ENCODE measurements around the gene L3HYPDH.

Gene L3HYPDH

DNA sequence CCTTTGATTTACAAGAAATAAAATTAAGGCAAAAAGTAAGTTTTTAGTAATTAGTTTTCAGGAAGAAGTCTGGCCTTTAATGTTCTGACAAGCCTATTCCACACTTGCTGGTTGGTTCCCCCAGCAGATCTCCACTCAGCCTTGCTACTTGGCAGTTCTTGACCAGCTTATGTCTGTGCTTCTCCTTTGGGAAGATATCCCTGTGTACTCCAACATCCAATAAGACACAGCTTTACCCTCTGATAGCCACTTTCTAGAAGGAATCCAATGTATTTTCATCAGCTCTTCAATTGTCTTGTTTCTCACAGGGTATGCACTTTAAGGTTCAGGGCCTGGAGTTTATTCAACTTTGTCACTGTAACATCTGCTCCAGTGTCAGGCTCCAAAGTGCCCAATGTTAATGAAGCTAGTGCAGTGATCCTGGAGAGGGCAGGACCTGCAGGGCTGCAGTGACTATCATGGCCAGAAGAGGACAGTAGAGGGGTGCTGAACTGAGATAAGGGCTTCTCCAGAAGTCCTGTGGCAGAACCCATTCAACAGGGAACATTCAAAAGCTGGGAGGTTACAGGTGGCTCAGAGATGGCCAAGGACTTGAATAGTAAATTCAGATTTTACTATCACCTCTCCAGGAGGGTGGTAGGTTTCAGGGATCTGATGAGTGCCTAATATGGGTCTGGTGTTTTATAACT lies 23.0 kb upstream of the L3HYPDH start:
- H3K36me3 ChIP-seq (ENCODE audit: control insufficient read depth in 1 of 2, insufficient read depth in 2 of 2, low read length in 2 of 2) = peaks cover 3 to 7% of the 10 kb centered on the region in 2 donors
- no peak overlapping the region for H3K27ac ChIP-seq (ENCODE audit: low read depth, low read length)
- H3K9ac ChIP-seq (ENCODE audit: low read depth in 1 of 2, low read length in 2 of 2) = no peak overlapping the region
- H3K9me3 ChIP-seq (ENCODE audit: control insufficient read depth in 1 of 2, low read length in 2 of 2) = no peaks in the 10 kb centered on the region
- H3K4me3 ChIP-seq (ENCODE audit: low read depth in 1 of 2, low read length in 2 of 2) = no peak overlapping the region
- H3K27me3 ChIP-seq (ENCODE audit: control insufficient read depth in 1 of 2, insufficient read depth in 2 of 2, low read length in 2 of 2) = no peaks in the 10 kb centered on the region
- no peaks in the 10 kb centered on the region for H3K4me1 ChIP-seq (ENCODE audit: control insufficient read depth in 1 of 2, insufficient read depth in 2 of 2, low read length in 2 of 2)

GRCh38 chr14:59503256-59503655 lies 19.0 kb upstream of the L3HYPDH start:
- Histone ChIP-seq H3K27ac (ENCODE audit: low read depth, low read length) (no peak overlapping the region), H3K9me3 (ENCODE audit: control insufficient read depth in 1 of 2, low read length in 2 of 2) (no peaks in the 10 kb centered on the region), H3K36me3 (ENCODE audit: control insufficient read depth in 1 of 2, insufficient read depth in 2 of 2, low read length in 2 of 2) (peaks cover 9 to 18% of the 10 kb centered on the region in 2 donors), H3K4me1 (ENCODE audit: control insufficient read depth in 1 of 2, insufficient read depth in 2 of 2, low read length in 2 of 2) (no peaks in the 10 kb centered on the region), H3K4me3 (ENCODE audit: low read depth in 1 of 2, low read length in 2 of 2) (no peak overlapping the region), H3K27me3 (ENCODE audit: control insufficient read depth in 1 of 2, insufficient read depth in 2 of 2, low read length in 2 of 2) (no peaks in the 10 kb centered on the region), H3K9ac (ENCODE audit: low read depth in 1 of 2, low read length in 2 of 2) (no peak overlapping the region)

- Histone ChIP-seq H3K27me3 (ENCODE audit: control insufficient read depth in 1 of 2, insufficient read depth in 2 of 2, low read length in 2 of 2) (no peaks in the 10 kb centered on the region), H3K9me3 (ENCODE audit: control insufficient read depth in 1 of 2, low read length in 2 of 2) (no peaks in the 10 kb centered on the region), H3K36me3 (ENCODE audit: control insufficient read depth in 1 of 2, insufficient read depth in 2 of 2, low read length in 2 of 2) (peaks cover 9 to 31% of the 10 kb centered on the region in 2 donors), H3K9ac (ENCODE audit: low read depth in 1 of 2, low read length in 2 of 2) (no peak overlapping the region), H3K4me3 (ENCODE audit: low read depth in 1 of 2, low read length in 2 of 2) (no peak overlapping the region), H3K27ac (ENCODE audit: low read depth, low read length) (no peak overlapping the region), H3K4me1 (ENCODE audit: control insufficient read depth in 1 of 2, insufficient read depth in 2 of 2, low read length in 2 of 2) (no peaks in the 10 kb centered on the region)
Observed at GRCh38 chr14:59500732-59501131, 16.5 kb upstream of the L3HYPDH start.

- H3K27me3 ChIP-seq (ENCODE audit: control insufficient read depth in 1 of 2, insufficient read depth in 2 of 2, low read length in 2 of 2) = no peaks in the 10 kb centered on the region
- H3K36me3 ChIP-seq (ENCODE audit: control insufficient read depth in 1 of 2, insufficient read depth in 2 of 2, low read length in 2 of 2) = peaks cover 22 to 56% of the 10 kb centered on the region in 2 donors
- no peak overlapping the region for H3K27ac ChIP-seq (ENCODE audit: low read depth, low read length)
- H3K9ac ChIP-seq (ENCODE audit: low read depth in 1 of 2, low read length in 2 of 2) = no peak overlapping the region
- no peaks in the 10 kb centered on the region for H3K9me3 ChIP-seq (ENCODE audit: control insufficient read depth in 1 of 2, low read length in 2 of 2)
- H3K4me3 ChIP-seq (ENCODE audit: low read depth in 1 of 2, low read length in 2 of 2) = no peak overlapping the region
- H3K4me1 ChIP-seq (ENCODE audit: control insufficient read depth in 1 of 2, insufficient read depth in 2 of 2, low read length in 2 of 2) = peaks cover 12 to 13% of the 10 kb centered on the region in 2 donors
Observed at GRCh38 chr14:59492384-59492783, 8.2 kb upstream of the L3HYPDH start.

GRCh38 chr14:59490756-59491155 lies 6.5 kb upstream of the L3HYPDH start:
- H3K27ac ChIP-seq (ENCODE audit: low read depth, low read length) = no peak overlapping the region
- peaks cover 15 to 20% of the 10 kb centered on the region in 2 donors for H3K4me1 ChIP-seq (ENCODE audit: control insufficient read depth in 1 of 2, insufficient read depth in 2 of 2, low read length in 2 of 2)
- peaks cover 22 to 45% of the 10 kb centered on the region in 2 donors for H3K36me3 ChIP-seq (ENCODE audit: control insufficient read depth in 1 of 2, insufficient read depth in 2 of 2, low read length in 2 of 2)
- no peaks in the 10 kb centered on the region for H3K27me3 ChIP-seq (ENCODE audit: control insufficient read depth in 1 of 2, insufficient read depth in 2 of 2, low read length in 2 of 2)
- H3K4me3 ChIP-seq (ENCODE audit: low read depth in 1 of 2, low read length in 2 of 2) = no peak overlapping the region
- no peaks in the 10 kb centered on the region for H3K9me3 ChIP-seq (ENCODE audit: control insufficient read depth in 1 of 2, low read length in 2 of 2)
- H3K9ac ChIP-seq (ENCODE audit: low read depth in 1 of 2, low read length in 2 of 2) = no peak overlapping the region

- Histone ChIP-seq H3K4me1 (ENCODE audit: control insufficient read depth in 1 of 2, insufficient read depth in 2 of 2, low read length in 2 of 2) (peaks cover 49 to 50% of the 10 kb centered on the region in 2 donors), H3K27me3 (ENCODE audit: control insufficient read depth in 1 of 2, insufficient read depth in 2 of 2, low read length in 2 of 2) (no peaks in the 10 kb centered on the region), H3K9ac (ENCODE audit: low read depth in 1 of 2, low read length in 2 of 2) (peak overlapping the region; percentile 76 to 85), H3K9me3 (ENCODE audit: control insufficient read depth in 1 of 2, low read length in 2 of 2) (no peaks in the 10 kb centered on the region), H3K4me3 (ENCODE audit: low read depth in 1 of 2, low read length in 2 of 2) (peak overlapping the region; percentile 80 to 99), H3K36me3 (ENCODE audit: control insufficient read depth in 1 of 2, insufficient read depth in 2 of 2, low read length in 2 of 2) (peaks cover 4 to 10% of the 10 kb centered on the region in 2 donors), H3K27ac (ENCODE audit: low read depth, low read length) (peak overlapping the region; percentile 79)
Observed at GRCh38 chr14:59484639-59485175, 499 bp upstream of the L3HYPDH start.

- Histone ChIP-seq H3K4me1 (ENCODE audit: control insufficient read depth in 1 of 2, insufficient read depth in 2 of 2, low read length in 2 of 2) (peaks cover 39 to 40% of the 10 kb centered on the region in 2 donors), H3K9ac (ENCODE audit: low read depth in 1 of 2, low read length in 2 of 2) (peak overlapping the region; percentile 76 to 85), H3K27me3 (ENCODE audit: control insufficient read depth in 1 of 2, insufficient read depth in 2 of 2, low read length in 2 of 2) (no peaks in the 10 kb centered on the region), H3K36me3 (ENCODE audit: control insufficient read depth in 1 of 2, insufficient read depth in 2 of 2, low read length in 2 of 2) (no peaks in the 10 kb centered on the region), H3K4me3 (ENCODE audit: low read depth in 1 of 2, low read length in 2 of 2) (peak overlapping the region; percentile 80 to 99), H3K9me3 (ENCODE audit: control insufficient read depth in 1 of 2, low read length in 2 of 2) (no peaks in the 10 kb centered on the region), H3K27ac (ENCODE audit: low read depth, low read length) (peak overlapping the region; percentile 79)
Observed at GRCh38 chr14:59483363-59483762, 845 bp downstream of the L3HYPDH start.

- H3K9ac ChIP-seq (ENCODE audit: low read depth in 1 of 2, low read length in 2 of 2) = peak overlapping the region; percentile 76 to 85
- H3K4me1 ChIP-seq (ENCODE audit: control insufficient read depth in 1 of 2, insufficient read depth in 2 of 2, low read length in 2 of 2) = peaks cover 36 to 38% of the 10 kb centered on the region in 2 donors
- H3K4me3 ChIP-seq (ENCODE audit: low read depth in 1 of 2, low read length in 2 of 2) = peak overlapping the region; percentile 80 to 99
- peak overlapping the region; percentile 4 for H3K27ac ChIP-seq (ENCODE audit: low read depth, low read length)
- no peaks in the 10 kb centered on the region for H3K9me3 ChIP-seq (ENCODE audit: control insufficient read depth in 1 of 2, low read length in 2 of 2)
- no peaks in the 10 kb centered on the region for H3K36me3 ChIP-seq (ENCODE audit: control insufficient read depth in 1 of 2, insufficient read depth in 2 of 2, low read length in 2 of 2)
- no peaks in the 10 kb centered on the region for H3K27me3 ChIP-seq (ENCODE audit: control insufficient read depth in 1 of 2, insufficient read depth in 2 of 2, low read length in 2 of 2)
Observed at GRCh38 chr14:59482541-59483331, 1.5 kb downstream of the L3HYPDH start.

DNA sequence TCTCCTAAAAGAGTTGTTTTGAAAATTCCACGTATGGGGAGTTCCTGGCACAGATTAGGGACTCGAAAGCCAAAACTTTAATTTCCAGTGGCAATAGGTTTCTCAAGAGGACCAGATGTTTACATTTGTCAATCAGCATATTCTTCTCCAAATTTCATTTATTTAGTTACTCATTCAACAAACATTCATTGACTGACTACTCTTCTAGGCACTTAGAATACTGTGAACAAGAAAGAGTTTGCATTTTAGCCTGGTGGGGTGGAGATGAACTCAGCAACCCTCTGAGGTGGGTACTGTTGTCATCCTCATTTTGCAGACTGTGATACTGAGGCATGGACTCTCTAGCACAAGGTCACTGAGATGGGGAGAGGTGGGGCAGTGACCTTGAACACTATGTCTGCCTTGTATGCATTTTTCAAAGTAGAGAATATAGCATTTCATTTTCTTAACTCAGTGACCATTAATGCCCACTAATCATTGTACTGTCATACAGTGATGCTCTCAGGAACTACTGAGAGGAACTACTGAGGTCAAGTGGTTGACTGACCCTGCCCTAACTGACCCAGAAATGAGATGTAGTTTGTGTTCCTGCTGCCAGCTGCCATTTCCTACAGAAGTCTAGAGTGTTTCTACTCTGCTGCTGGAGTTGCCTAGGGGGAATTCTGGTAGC lies 2.2 kb downstream of the L3HYPDH start:
- Histone ChIP-seq H3K27me3 (ENCODE audit: control insufficient read depth in 1 of 2, insufficient read depth in 2 of 2, low read length in 2 of 2) (no peaks in the 10 kb centered on the region), H3K27ac (ENCODE audit: low read depth, low read length) (no peak overlapping the region), H3K36me3 (ENCODE audit: control insufficient read depth in 1 of 2, insufficient read depth in 2 of 2, low read length in 2 of 2) (no peaks in the 10 kb centered on the region), H3K9me3 (ENCODE audit: control insufficient read depth in 1 of 2, low read length in 2 of 2) (no peaks in the 10 kb centered on the region), H3K9ac (ENCODE audit: low read depth in 1 of 2, low read length in 2 of 2) (peak overlapping the region in 1 of 2 donors; percentile 76), H3K4me3 (ENCODE audit: low read depth in 1 of 2, low read length in 2 of 2) (peak overlapping the region; percentile 80 to 99), H3K4me1 (ENCODE audit: control insufficient read depth in 1 of 2, insufficient read depth in 2 of 2, low read length in 2 of 2) (peaks cover 36 to 38% of the 10 kb centered on the region in 2 donors)

All from duodenal mucosa (tissue), 2 donors.